ENCODE measurements around the gene TCF7L1.

DNA sequence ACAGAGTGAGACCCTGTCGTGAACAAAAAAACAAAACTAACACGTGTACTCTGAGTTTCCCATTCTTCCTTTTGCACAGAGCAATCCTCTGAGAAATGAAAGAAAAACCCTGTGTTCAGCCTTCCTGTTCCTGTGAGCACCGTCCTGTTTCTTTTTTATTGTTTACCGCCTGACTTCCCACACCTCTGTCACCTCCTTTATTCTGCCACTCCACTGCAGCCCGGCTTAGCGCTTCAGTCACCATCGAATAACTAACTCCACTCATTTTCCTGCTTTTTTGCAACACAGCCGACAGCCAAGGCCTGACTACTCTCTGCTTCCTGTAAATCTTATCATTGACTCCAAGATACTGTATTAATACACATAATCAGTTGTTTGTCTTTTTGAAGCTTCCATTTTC lies 153.7 kb downstream of the TCF7L1 start:
- TF ChIP-seq CBX1 (IDR thresholded peaks at IDR 0.05; ENCODE audit: low read depth) (no peak), ZNF12 (CRISPR knock-in tag; IDR thresholded peaks at IDR 0.05) (no peak)

All from K562 (cell line).